Measurements from ENCODE around the gene TH.

The TH gene

GRCh38 chr11:2208691-2209369 lies 37.2 kb upstream of the TH start:
- peak; percentile 54 for DNase-seq (ENCODE audit: low spot score)

GRCh38 chr11:2207773-2208621 lies 36.4 kb upstream of the TH start:
- no peak for DNase-seq (ENCODE audit: low spot score)

- DNase-seq (ENCODE audit: low spot score) = no peak
Observed at GRCh38 chr11:2207212-2207611, 35.6 kb upstream of the TH start.

GRCh38 chr11:2205981-2206690 lies 34.5 kb upstream of the TH start:
- no peak for DNase-seq (ENCODE audit: low spot score)

GRCh38 chr11:2205214-2205720 lies 33.7 kb upstream of the TH start:
- no peak for DNase-seq (ENCODE audit: low spot score)

- no peak for DNase-seq (ENCODE audit: low spot score)
Observed at GRCh38 chr11:2204361-2205213, 33.0 kb upstream of the TH start.

GRCh38 chr11:2203440-2204259 lies 32.0 kb upstream of the TH start:
- DNase-seq (ENCODE audit: low spot score) = no peak

- DNase-seq (ENCODE audit: low spot score) = no peak
Observed at GRCh38 chr11:2202900-2203439, 31.4 kb upstream of the TH start.

- no peak for DNase-seq (ENCODE audit: low spot score)
Observed at GRCh38 chr11:2202071-2202899, 30.7 kb upstream of the TH start.

GRCh38 chr11:2201542-2201941 lies 29.9 kb upstream of the TH start:
- no peak for DNase-seq (ENCODE audit: low spot score)

- no peak for DNase-seq (ENCODE audit: low spot score)
Observed at GRCh38 chr11:2200957-2201519, 29.4 kb upstream of the TH start.

- no peak for DNase-seq (ENCODE audit: low spot score)
Observed at GRCh38 chr11:2200536-2200935, 28.9 kb upstream of the TH start.

GRCh38 chr11:2199466-2200341 lies 28.1 kb upstream of the TH start:
- DNase-seq (ENCODE audit: low spot score) = no peak

- no peak for DNase-seq (ENCODE audit: low spot score)
Observed at GRCh38 chr11:2198621-2199365, 27.2 kb upstream of the TH start.

GRCh38 chr11:2197771-2198520 lies 26.3 kb upstream of the TH start:
- no peak for DNase-seq (ENCODE audit: low spot score)

- peak; percentile 91 for DNase-seq (ENCODE audit: low spot score)
Observed at GRCh38 chr11:2196970-2197770, 25.6 kb upstream of the TH start.
